OCI-LY7 (cell line): ENCODE measurements around the gene ACE. TPM values are rescaled to one million over a fixed set of nuclear protein-coding genes. Genes with fewer than 3 reads are reported as not detected.

Experiments
- BruUV-seq: library from RNA; stranded (reverse); fragments of 400-500 nt; replicated peaks from 2 replicates; lab custom pipeline; 2021; lab: Mats Ljungman, UMichigan
- CTCF ChIA-PET: fragments of 300-600 bp; sonication (Branson Sonifier 250); formaldehyde crosslinking; loops from one replicate; lab custom pipeline; 2022; ENCODE audit warnings: antibody characterized with exemption; ENCODE audit not compliant: unreplicated experiment; lab: Charles Lee
- POLR2A ChIA-PET: fragments of 300-600 bp; sonication (Branson Sonifier 250); formaldehyde crosslinking; loops from one replicate; lab custom pipeline; 2022; ENCODE audit warnings: antibody characterized with exemption; lab: Charles Lee
- DNase-seq: peaks from one replicate; pipeline ENCODE4 v3.0.0-alpha.2; 2015; ENCODE audit warnings: low spot score
- H2AFZ ChIP-seq: fragments of 200-600 bp; sonication (generic), shearing (Covaris generic); 2 replicates; pipeline ENCODE4 v1.6.1; 2014; ENCODE audit warnings: mild to moderate bottlenecking, antibody characterized with exemption, low read length, moderate library complexity
- H3K27ac ChIP-seq: fragments of 200-600 bp; sonication (generic); 2 replicates; pipeline ENCODE4 v1.5.1; 2014; ENCODE audit warnings: mixed run types, low read depth, mild to moderate bottlenecking, moderate library complexity, low read length, inconsistent platforms; ENCODE audit not compliant: poor library complexity, severe bottlenecking
- H3K36me3 ChIP-seq: fragments of 200-600 bp; sonication (generic); 2 replicates; pipeline ENCODE4 v1.6.1; 2014; ENCODE audit warnings: mild to moderate bottlenecking, antibody characterized with exemption, low read length, moderate library complexity, mixed read lengths; ENCODE audit not compliant: insufficient read depth
- H3K4me1 ChIP-seq: fragments of 200-600 bp; sonication (generic); 2 replicates; pipeline ENCODE4 v1.5.1; 2014; ENCODE audit warnings: mild to moderate bottlenecking, low read length; ENCODE audit not compliant: insufficient read depth, poor library complexity, severe bottlenecking
- H3K4me2 ChIP-seq: fragments of 200-600 bp; sonication (generic); 2 replicates; pipeline ENCODE4 v1.6.1; 2014; ENCODE audit warnings: mild to moderate bottlenecking, low read length
- H3K4me3 ChIP-seq: fragments of 200-600 bp; sonication (generic); 2 replicates; pipeline ENCODE4 v1.5.1; 2014; ENCODE audit warnings: mild to moderate bottlenecking, low read depth, low read length; ENCODE audit not compliant: poor library complexity, severe bottlenecking
- H3K79me2 ChIP-seq: fragments of 200-600 bp; sonication (generic); 2 replicates; pipeline ENCODE4 v1.6.1; 2016; ENCODE audit warnings: low read depth, mild to moderate bottlenecking, low read length, moderate library complexity, mixed read lengths; ENCODE audit not compliant: insufficient read depth
- H3K9me2 ChIP-seq: fragments of 200-600 bp; sonication (generic); 2 replicates; pipeline ENCODE4 v1.6.1; 2016; ENCODE audit warnings: mild to moderate bottlenecking, low read length, mixed read lengths; ENCODE audit not compliant: insufficient read depth
- H3K9me3 ChIP-seq: fragments of 200-600 bp; sonication (generic); 2 replicates; pipeline ENCODE4 v1.6.1; 2014; ENCODE audit warnings: mild to moderate bottlenecking, mixed run types, low read length, mixed read lengths
- H4K20me1 ChIP-seq: fragments of 200-600 bp; sonication (generic); 2 replicates; pipeline ENCODE4 v1.6.1; 2014; ENCODE audit warnings: mild to moderate bottlenecking, antibody characterized with exemption, low read length, moderate library complexity, mixed read lengths; ENCODE audit not compliant: insufficient read depth
- CTCF ChIP-seq: fragments of 200-600 bp; sonication (generic); conservative IDR thresholded peaks from 2 replicates; pipeline ENCODE4 v1.5.1; 2014; ENCODE audit warnings: mild to moderate bottlenecking, antibody characterized with exemption, low read length, moderate library complexity, mixed read lengths
- EZH2phosphoT487 ChIP-seq: fragments of 200-600 bp; sonication (generic); IDR thresholded peaks from 2 replicates; pipeline ENCODE4 v1.6.1; 2018; ENCODE audit warnings: low read depth, borderline replicate concordance, mild to moderate bottlenecking, mixed run types, antibody characterized with exemption, low read length, moderate library complexity, mixed read lengths
- intact Hi-C: fragments of 100-400 bp; cut with micrococcal nuclease; formaldehyde crosslinking; loops from one replicate; pipeline ENCODE4 v1.10.0; 2022; ENCODE audit not compliant: unreplicated experiment
- total RNA-seq, 2 experiments: library from RNA; depleted of rRNA in 1 of 2; stranded (reverse); fragments of >200 nt in 1 of 2; shearing (Covaris generic) in 1 of 2; gene quantifications; 2 replicates each; pipeline ENCODE4 v1.2.3, GENCODE V29; 2014 to 2022

Gene ACE
- total RNA-seq, 2 experiments from 2014 or later = 2.3 to 5.1 TPM

- Histone ChIP-seq H3K4me3 (no peak overlapping the region), H3K9me3 (no peaks in the 10 kb centered on the region), H3K79me2 (no peaks in the 10 kb centered on the region), H2AFZ (no peak overlapping the region), H3K9me2 (no peaks in the 10 kb centered on the region), H4K20me1 (no peaks in the 10 kb centered on the region), H3K36me3 (no peaks in the 10 kb centered on the region), H3K27ac (no peak overlapping the region), H3K4me2 (no peak overlapping the region), H3K4me1 (peaks cover 8% of the 10 kb centered on the region)
- no peak for DNase-seq
- POLR2A ChIA-PET = no interaction called here
- CTCF ChIA-PET = no interaction called here
- intact Hi-C loops = no loop called here
- TF ChIP-seq CTCF (no peak), EZH2phosphoT487 (no peak)
- no TSS peak for BruUV-seq
Observed at GRCh38 chr17:63490329-63490728, 13.5 kb downstream of the ACE start.

- Histone ChIP-seq H3K36me3 (no peaks in the 10 kb centered on the region), H3K27ac (no peak overlapping the region), H3K4me2 (no peak overlapping the region), H3K9me3 (no peaks in the 10 kb centered on the region), H3K4me1 (peaks cover 8% of the 10 kb centered on the region), H4K20me1 (no peaks in the 10 kb centered on the region), H2AFZ (no peak overlapping the region), H3K9me2 (no peaks in the 10 kb centered on the region), H3K4me3 (no peak overlapping the region), H3K79me2 (no peaks in the 10 kb centered on the region)
- TF ChIP-seq EZH2phosphoT487 = no peak
- TF ChIP-seq CTCF = no peak
- ChIA-PET CTCF (no interaction called here), POLR2A (no interaction called here)
- intact Hi-C loops = no loop called here
- DNase-seq = no peak
- BruUV-seq = no TSS peak
Observed at GRCh38 chr17:63490858-63491400, 14.1 kb downstream of the ACE start.

- Histone ChIP-seq H3K36me3 (no peaks in the 10 kb centered on the region), H4K20me1 (no peaks in the 10 kb centered on the region), H3K79me2 (no peaks in the 10 kb centered on the region), H3K4me1 (peaks cover 4% of the 10 kb centered on the region), H3K4me2 (no peak overlapping the region), H3K9me3 (no peaks in the 10 kb centered on the region), H3K4me3 (no peak overlapping the region), H2AFZ (no peak overlapping the region), H3K27ac (no peak overlapping the region), H3K9me2 (no peaks in the 10 kb centered on the region)
- ChIA-PET POLR2A (no interaction called here), CTCF (interaction anchor here (1.1 kb wide), 1 partner anchor 120 kb away, joined by 3 read pairs; no protein-coding TSS in a partner anchor)
- no TSS peak for BruUV-seq
- intact Hi-C loops = no loop called here
- TF ChIP-seq CTCF (no peak), EZH2phosphoT487 (no peak)
- DNase-seq = no peak
Observed at GRCh38 chr17:63491413-63491812, 14.6 kb downstream of the ACE start.
